Measurements from ENCODE around the gene ELL. TPM values are rescaled to one million over a fixed set of nuclear protein-coding genes. Genes with fewer than 3 reads are reported as not detected.
A peak's percentile ranks its signal among the peaks of the same experiment; 100 is the strongest.

The ELL gene
- total and polyA plus RNA-seq, 9 of the 15 experiments (the other 6 are each of a cell fraction or from before 2014, with no cell fraction given), result 0.24 to 22.5 (median 4.1) TPM

- TF ChIP-seq ZNF76 (CRISPR knock-in tag; IDR thresholded peaks at IDR 0.05; ENCODE audit: borderline replicate concordance), result no peak
- peak; percentile 37; the same call in 1 of the 2 replicates for TF ChIP-seq BCOR (IDR thresholded peaks at IDR 0.05)
- TF ChIP-seq PPARD (CRISPR knock-in tag; IDR thresholded peaks at IDR 0.05), result no peak
- TF ChIP-seq GMEB1 (CRISPR knock-in tag; IDR thresholded peaks at IDR 0.05), result 0 out of 2 replicates have a peak, but pooled peaks have one; percentile 14
- 0 out of 2 replicates have a peak, but pooled peaks have one; percentile 32 for TF ChIP-seq NCOA1 (IDR thresholded peaks at IDR 0.05; ENCODE audit: low read depth)
- no peak for TF ChIP-seq ZNF778 (CRISPR knock-in tag; IDR thresholded peaks at IDR 0.05)
- peak in 1 of 2 experiments; percentile 71; a peak in 2 of 4 replicates for TF ChIP-seq HDAC1 (IDR thresholded peaks at IDR 0.05)
- TF ChIP-seq SMARCA5 (IDR thresholded peaks at IDR 0.05), result peak; percentile 38; the same call in 1 of the 2 replicates
- no peak for TF ChIP-seq POLR3G (IDR thresholded peaks at IDR 0.05; ENCODE audit: extremely low read depth, insufficient read length, insufficient replicate concordance)
- TF ChIP-seq SMARCA4 (IDR thresholded peaks at IDR 0.05), result peak; percentile 77
- peak; percentile 38; the same call in 1 of the 2 replicates for TF ChIP-seq BHLHE40 (IDR thresholded peaks at IDR 0.05; ENCODE audit: low read length)
- 0 out of 2 replicates have a peak, but pooled peaks have one; percentile 5 for TF ChIP-seq ATF4 (CRISPR knock-in tag; IDR thresholded peaks at IDR 0.05)
Measured at GRCh38 chr19:18438331-18439024, 83.4 kb downstream of the ELL start (continued).
